Karpas-422 (cell line): Measurements from ENCODE around the gene STT3B. TPM values are rescaled to one million over a fixed set of nuclear protein-coding genes. Genes with fewer than 3 reads are reported as not detected.

Source experiments
- DNase-seq: peaks from one replicate; pipeline ENCODE4 v3.0.0-alpha.2; 2015
- H2AFZ ChIP-seq: fragments of 200-600 bp; sonication (generic); 2 replicates; pipeline ENCODE4 v1.6.1; 2014; ENCODE audit warnings: antibody characterized with exemption, low read length, mixed read lengths
- H3K27ac ChIP-seq: fragments of 200-600 bp; sonication (generic); 2 replicates; pipeline ENCODE4 v1.5.1; 2014; ENCODE audit warnings: mild to moderate bottlenecking, low read length, moderate library complexity
- H3K27me3 ChIP-seq: fragments of 200-600 bp; sonication (generic); 2 replicates; pipeline ENCODE4 v1.6.1; 2014; ENCODE audit warnings: low read length, mixed read lengths
- H3K36me3 ChIP-seq: fragments of 200-600 bp; sonication (generic); 2 replicates; pipeline ENCODE4 v1.6.1; 2014; ENCODE audit warnings: low read length, mixed read lengths; ENCODE audit not compliant: insufficient read depth
- H3K4me1 ChIP-seq: fragments of 200-600 bp; sonication (generic); 2 replicates; pipeline ENCODE4 v1.6.1; 2014; ENCODE audit warnings: mild to moderate bottlenecking, low read length, mixed read lengths
- H3K4me2 ChIP-seq: fragments of 200-600 bp; sonication (generic); 2 replicates; pipeline ENCODE4 v1.6.1; 2014; ENCODE audit warnings: low read length, low read depth, mild to moderate bottlenecking; ENCODE audit not compliant: poor library complexity, severe bottlenecking
- H3K4me3 ChIP-seq: fragments of 200-600 bp; sonication (generic); 2 replicates; pipeline ENCODE4 v1.5.1; 2014; ENCODE audit warnings: mild to moderate bottlenecking, antibody characterized with exemption, low read length, mixed read lengths
- H3K79me2 ChIP-seq: fragments of 200-600 bp; sonication (generic); 2 replicates; pipeline ENCODE4 v1.6.1; 2014; ENCODE audit warnings: mild to moderate bottlenecking, low read length, mixed read lengths
- H3K9ac ChIP-seq: fragments of 200-600 bp; sonication (generic); 2 replicates; pipeline ENCODE4 v1.6.0; 2014; ENCODE audit warnings: low read length
- H3K9me2 ChIP-seq: fragments of 200-600 bp; sonication (generic), shearing (Covaris generic); replicated peaks from 2 replicates; pipeline ENCODE4 v1.6.0; 2014; ENCODE audit warnings: mild to moderate bottlenecking, low read length, moderate library complexity; ENCODE audit not compliant: insufficient read depth
- H3K9me3 ChIP-seq: fragments of 300-700, 200-600 bp; sonication (generic); 2 replicates; pipeline ENCODE4 v1.6.1; 2014; ENCODE audit warnings: low read length, mixed read lengths
- H4K20me1 ChIP-seq: fragments of 200-600 bp; sonication (generic); 2 replicates; pipeline ENCODE4 v1.6.1; 2014; ENCODE audit warnings: mild to moderate bottlenecking, antibody characterized with exemption, low read length, low read depth; ENCODE audit not compliant: insufficient read depth
- total RNA-seq: library from RNA; depleted of rRNA; stranded (reverse); fragments of >200 nt; shearing (Covaris generic); gene quantifications from 2 replicates; pipeline ENCODE4 v1.2.3, GENCODE V29; 2014; ENCODE audit warnings: low replicate concordance

STT3B gene
- total RNA-seq, 1 experiment from 2014 or later: 198 TPM

GRCh38 chr3:31575448-31575847, 42.7 kb downstream of the STT3B start:
- H3K27ac ChIP-seq: peak overlapping the region; percentile 99
- H2AFZ ChIP-seq: no peak overlapping the region
- peaks cover 95% of the 10 kb centered on the region for H3K79me2 ChIP-seq
- H3K4me3 ChIP-seq: no peak overlapping the region
- H3K27me3 ChIP-seq: no peaks in the 10 kb centered on the region
- H3K4me1 ChIP-seq: peaks cover 78% of the 10 kb centered on the region
- H3K4me2 ChIP-seq: peak overlapping the region; percentile 89
- H3K36me3 ChIP-seq: peaks cover 48% of the 10 kb centered on the region
- H3K9me2 ChIP-seq: no peaks in the 10 kb centered on the region
- H4K20me1 ChIP-seq: no peaks in the 10 kb centered on the region
- no peak overlapping the region for H3K9ac ChIP-seq
- no peak for DNase-seq
- H3K9me3 ChIP-seq: no peaks in the 10 kb centered on the region

- no peaks in the 10 kb centered on the region for H3K9me2 ChIP-seq
- no peak overlapping the region for H3K9ac ChIP-seq
- no peaks in the 10 kb centered on the region for H3K27me3 ChIP-seq
- DNase-seq: no peak
- peaks cover 53% of the 10 kb centered on the region for H3K36me3 ChIP-seq
- no peak overlapping the region for H3K4me3 ChIP-seq
- H3K4me2 ChIP-seq: no peak overlapping the region
- no peaks in the 10 kb centered on the region for H3K9me3 ChIP-seq
- H3K79me2 ChIP-seq: peaks cover 95% of the 10 kb centered on the region
- H2AFZ ChIP-seq: no peak overlapping the region
- peak overlapping the region; percentile 99; the same call in 1 of the 2 replicates for H3K27ac ChIP-seq
- H3K4me1 ChIP-seq: peaks cover 67% of the 10 kb centered on the region
- H4K20me1 ChIP-seq: no peaks in the 10 kb centered on the region
Measured at GRCh38 chr3:31576521-31576920, 43.8 kb downstream of the STT3B start.

DNA sequence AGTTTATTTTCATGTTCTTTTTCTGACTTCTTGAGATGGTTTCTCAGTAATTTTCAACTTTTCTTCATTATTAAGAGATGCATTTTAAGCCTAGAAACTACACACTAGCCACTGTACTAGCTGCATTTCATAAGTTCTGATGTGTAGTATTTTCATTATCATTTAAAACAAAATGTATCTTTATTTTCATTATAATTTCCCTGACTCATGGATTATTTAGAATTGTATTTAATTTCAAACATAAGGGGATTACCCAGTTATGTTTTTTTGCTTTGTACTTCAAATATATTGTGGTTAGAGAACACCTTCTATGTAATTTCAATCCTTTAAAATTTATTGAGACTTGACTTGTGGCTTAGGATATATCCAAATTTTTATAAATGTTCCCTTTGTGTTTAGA, 44.5 kb downstream of the STT3B start:
- Histone ChIP-seq H3K36me3 (peaks cover 57% of the 10 kb centered on the region), H3K27ac (peak overlapping the region; percentile 99; the same call in 1 of the 2 replicates), H3K9me3 (no peaks in the 10 kb centered on the region), H3K4me2 (no peak overlapping the region), H4K20me1 (no peaks in the 10 kb centered on the region), H3K4me3 (no peak overlapping the region), H2AFZ (no peak overlapping the region), H3K79me2 (peaks cover 99% of the 10 kb centered on the region), H3K27me3 (no peaks in the 10 kb centered on the region), H3K9ac (no peak overlapping the region), H3K4me1 (peaks cover 63% of the 10 kb centered on the region), H3K9me2 (no peaks in the 10 kb centered on the region)
- no peak for DNase-seq

DNA sequence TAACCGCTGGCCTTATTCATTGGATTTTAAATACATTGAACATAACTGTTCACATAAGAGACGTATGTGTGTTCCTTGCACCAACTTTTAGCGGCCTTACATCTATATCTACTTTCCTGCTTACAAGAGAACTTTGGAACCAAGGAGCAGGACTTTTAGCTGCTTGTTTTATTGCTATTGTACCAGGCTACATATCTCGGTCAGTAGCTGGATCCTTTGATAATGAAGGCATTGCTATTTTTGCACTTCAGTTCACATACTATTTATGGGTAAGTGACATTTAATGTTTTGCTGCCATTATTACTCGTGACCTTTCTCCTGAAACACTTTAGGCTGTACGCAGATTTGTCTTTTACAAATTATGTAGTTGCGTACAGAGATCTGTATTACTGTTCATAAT, 47.1 kb downstream of the STT3B start:
- Histone ChIP-seq H3K9me3 (no peaks in the 10 kb centered on the region), H3K36me3 (peaks cover 82% of the 10 kb centered on the region), H3K4me3 (no peak overlapping the region), H3K27ac (no peak overlapping the region), H2AFZ (no peak overlapping the region), H3K27me3 (no peaks in the 10 kb centered on the region), H3K79me2 (peaks cover 99% of the 10 kb centered on the region), H4K20me1 (no peaks in the 10 kb centered on the region), H3K4me1 (peaks cover 37% of the 10 kb centered on the region), H3K4me2 (no peak overlapping the region), H3K9me2 (no peaks in the 10 kb centered on the region), H3K9ac (no peak overlapping the region)
- DNase-seq: no peak

GRCh38 chr3:31580645-31581044, 47.9 kb downstream of the STT3B start:
- Histone ChIP-seq H3K4me1 (peaks cover 29% of the 10 kb centered on the region), H3K27me3 (no peaks in the 10 kb centered on the region), H3K27ac (no peak overlapping the region)

DNA sequence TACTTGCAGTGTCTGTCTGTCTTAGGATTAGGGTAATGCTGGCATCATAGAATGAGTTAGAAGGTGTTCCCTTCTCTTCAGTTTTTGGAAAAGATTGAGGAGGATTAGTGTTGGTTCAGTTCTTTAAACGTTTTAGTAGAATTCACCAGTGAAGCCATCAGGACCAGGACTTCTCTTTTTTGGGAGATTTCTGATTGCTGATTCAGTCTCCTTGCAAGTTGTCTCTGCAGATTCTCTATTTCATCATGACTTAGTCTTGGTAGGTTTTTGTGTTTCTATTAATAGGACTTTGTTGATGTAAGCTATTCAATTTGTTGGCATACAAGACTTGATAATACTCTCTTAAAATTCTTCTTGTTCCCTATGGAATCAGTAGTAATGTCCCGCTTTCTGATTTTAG, 48.9 kb downstream of the STT3B start:
- Histone ChIP-seq H2AFZ (no peak overlapping the region), H3K27me3 (no peaks in the 10 kb centered on the region), H3K9ac (no peak overlapping the region), H4K20me1 (no peaks in the 10 kb centered on the region), H3K4me1 (peaks cover 19% of the 10 kb centered on the region), H3K79me2 (peaks cover 99% of the 10 kb centered on the region), H3K9me3 (no peaks in the 10 kb centered on the region), H3K36me3 (peaks cover 89% of the 10 kb centered on the region), H3K9me2 (no peaks in the 10 kb centered on the region), H3K27ac (no peak overlapping the region), H3K4me3 (no peak overlapping the region), H3K4me2 (no peak overlapping the region)
- no peak for DNase-seq

More at GRCh38 chr3:31580645-31581044, 47.9 kb downstream of the STT3B start:
- no peak overlapping the region for H2AFZ ChIP-seq
- no peak overlapping the region for H3K4me3 ChIP-seq
- no peaks in the 10 kb centered on the region for H3K9me3 ChIP-seq
- peaks cover 99% of the 10 kb centered on the region for H3K79me2 ChIP-seq
- no peaks in the 10 kb centered on the region for H3K9me2 ChIP-seq
- H3K9ac ChIP-seq: no peak overlapping the region
- DNase-seq: no peak
- H3K36me3 ChIP-seq: peaks cover 89% of the 10 kb centered on the region
- no peak overlapping the region for H3K4me2 ChIP-seq
- H4K20me1 ChIP-seq: no peaks in the 10 kb centered on the region

DNA sequence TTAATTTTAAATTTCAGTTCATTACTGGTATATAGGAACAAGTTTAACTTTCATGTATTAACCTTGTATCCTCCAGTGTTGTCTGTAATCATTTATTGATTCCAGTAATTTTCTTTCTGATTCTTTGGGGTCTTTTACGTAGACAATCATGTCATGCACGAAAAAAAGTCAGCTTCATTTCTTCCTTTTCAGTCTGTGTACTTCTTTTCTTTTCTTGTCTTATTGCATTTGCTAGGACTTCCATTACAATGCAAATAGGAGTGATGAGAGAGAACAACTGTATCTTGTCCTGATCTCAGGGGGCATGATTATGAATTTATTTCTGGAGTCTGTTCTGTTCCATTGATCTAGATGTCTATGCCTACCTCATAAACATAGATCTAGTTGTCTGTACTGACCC, 56.5 kb downstream of the STT3B start:
- H3K9me3 ChIP-seq: 0 out of 2 replicates have a peak, but pooled peaks cover 3% of the 10 kb centered on the region
- peaks cover 88% of the 10 kb centered on the region for H3K36me3 ChIP-seq
- H3K4me2 ChIP-seq: no peak overlapping the region
- H4K20me1 ChIP-seq: 0 out of 2 replicates have a peak, but pooled peaks cover 4% of the 10 kb centered on the region
- no peak overlapping the region for H3K27ac ChIP-seq
- no peak overlapping the region for H2AFZ ChIP-seq
- no peak overlapping the region for H3K4me3 ChIP-seq
- peaks cover 100% of the 10 kb centered on the region for H3K79me2 ChIP-seq
- no peaks in the 10 kb centered on the region for H3K9me2 ChIP-seq
- no peaks in the 10 kb centered on the region for H3K4me1 ChIP-seq
- no peaks in the 10 kb centered on the region for H3K27me3 ChIP-seq
- DNase-seq: no peak
- H3K9ac ChIP-seq: no peak overlapping the region

- DNase-seq: no peak
- H2AFZ ChIP-seq: no peak overlapping the region
- H3K4me2 ChIP-seq: no peak overlapping the region
- no peaks in the 10 kb centered on the region for H3K9me2 ChIP-seq
- 0 out of 2 replicates have a peak, but pooled peaks cover 4% of the 10 kb centered on the region for H4K20me1 ChIP-seq
- H3K4me3 ChIP-seq: no peak overlapping the region
- no peak overlapping the region for H3K9ac ChIP-seq
- H3K27me3 ChIP-seq: no peaks in the 10 kb centered on the region
- 0 out of 2 replicates have a peak, but pooled peaks cover 3% of the 10 kb centered on the region for H3K9me3 ChIP-seq
- no peak overlapping the region for H3K27ac ChIP-seq
- peaks cover 85% of the 10 kb centered on the region for H3K36me3 ChIP-seq
- peaks cover 100% of the 10 kb centered on the region for H3K79me2 ChIP-seq
- no peaks in the 10 kb centered on the region for H3K4me1 ChIP-seq
Measured at GRCh38 chr3:31590650-31591049, 57.9 kb downstream of the STT3B start.
